Measurements from ENCODE around the gene ZBTB7C. TPM values are rescaled to one million over a fixed set of nuclear protein-coding genes. Genes with fewer than 3 reads are reported as not detected.

The ZBTB7C gene
- total and polyA plus RNA-seq, 9 of the 15 experiments (the other 6 are each of a cell fraction or from before 2014, with no cell fraction given), result not detected

DNA sequence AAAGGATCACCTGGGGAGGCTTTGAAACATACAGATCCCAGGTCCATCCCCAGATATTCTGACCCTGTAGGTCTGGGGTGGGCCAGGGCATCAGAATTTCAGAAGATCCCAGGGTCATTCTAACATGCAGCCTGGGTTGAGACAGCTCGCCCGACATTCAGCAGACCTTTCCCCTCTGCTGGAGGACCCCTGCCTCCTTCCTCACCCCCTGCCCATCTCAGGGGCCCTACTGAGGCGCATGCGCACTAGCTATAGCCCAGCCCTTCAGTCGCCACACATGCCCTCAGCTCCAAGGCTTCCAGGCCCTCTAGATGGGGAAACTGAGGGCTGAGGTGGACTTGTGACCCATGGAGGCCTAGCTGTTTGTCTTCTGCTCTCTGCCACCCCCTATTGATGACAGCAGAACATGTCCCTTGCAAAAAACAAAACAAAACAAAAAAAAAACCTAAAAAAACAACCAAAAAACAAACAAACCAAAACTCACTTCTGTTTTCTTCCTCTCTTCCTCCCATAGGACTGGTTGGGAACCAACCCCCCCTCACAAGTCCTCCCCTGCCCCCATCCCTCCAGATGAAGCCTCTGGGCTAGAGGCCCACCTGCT is 91.3 kb downstream of the ZBTB7C start:
- Histone ChIP-seq H3K4me3 (no peak overlapping the region), H3K9me1 (ENCODE audit: control insufficient read depth, insufficient read depth, low read length) (no peaks in the 10 kb centered on the region), H3K9me3 (replicated peaks; ENCODE audit: control insufficient read depth, insufficient read depth, low read depth, low read length) (no peaks in the 10 kb centered on the region), H3K79me2 (ENCODE audit: control insufficient read depth, insufficient read depth, low read length) (no peaks in the 10 kb centered on the region), H4K20me1 (replicated peaks; ENCODE audit: control insufficient read depth, insufficient read depth, low read length) (no peaks in the 10 kb centered on the region), H3K9ac (ENCODE audit: insufficient read depth in 1 of 2, low read depth in 2 of 2, low read length in 2 of 2) (no peak overlapping the region), H3K27me3 (ENCODE audit: control insufficient read depth in 2 of 2, insufficient read depth in 2 of 2, low read length in 2 of 2) (peaks cover 0 to 11% of the 10 kb centered on the region in 2 experiments; a peak in 1 of 5 replicates), H3K4me1 (replicated peaks in 1 of 2; ENCODE audit: control insufficient read depth in 2 of 2, insufficient read depth in 2 of 2, low read length in 2 of 2) (no peaks in the 10 kb centered on the region), H3K27ac (ENCODE audit: extremely low read depth, low read depth, low read length) (no peak overlapping the region), H3K4me2 (ENCODE audit: insufficient read depth, low read length) (no peak overlapping the region), H2AFZ (ENCODE audit: low read depth, low read length) (no peak overlapping the region), H3K36me3 (ENCODE audit: control insufficient read depth, insufficient read depth, low read length) (no peaks in the 10 kb centered on the region)
- TF ChIP-seq NRF1 (conservative IDR thresholded peaks at IDR 0.05 in 1 of 2, IDR thresholded peaks at IDR 0.05 in 1 of 2) (peak; percentile 40 to 54; a peak in 2 of 4 replicates), BHLHE40 (IDR thresholded peaks at IDR 0.05; ENCODE audit: low read length) (no peak)
- TF ChIP-seq, protein P1, sequence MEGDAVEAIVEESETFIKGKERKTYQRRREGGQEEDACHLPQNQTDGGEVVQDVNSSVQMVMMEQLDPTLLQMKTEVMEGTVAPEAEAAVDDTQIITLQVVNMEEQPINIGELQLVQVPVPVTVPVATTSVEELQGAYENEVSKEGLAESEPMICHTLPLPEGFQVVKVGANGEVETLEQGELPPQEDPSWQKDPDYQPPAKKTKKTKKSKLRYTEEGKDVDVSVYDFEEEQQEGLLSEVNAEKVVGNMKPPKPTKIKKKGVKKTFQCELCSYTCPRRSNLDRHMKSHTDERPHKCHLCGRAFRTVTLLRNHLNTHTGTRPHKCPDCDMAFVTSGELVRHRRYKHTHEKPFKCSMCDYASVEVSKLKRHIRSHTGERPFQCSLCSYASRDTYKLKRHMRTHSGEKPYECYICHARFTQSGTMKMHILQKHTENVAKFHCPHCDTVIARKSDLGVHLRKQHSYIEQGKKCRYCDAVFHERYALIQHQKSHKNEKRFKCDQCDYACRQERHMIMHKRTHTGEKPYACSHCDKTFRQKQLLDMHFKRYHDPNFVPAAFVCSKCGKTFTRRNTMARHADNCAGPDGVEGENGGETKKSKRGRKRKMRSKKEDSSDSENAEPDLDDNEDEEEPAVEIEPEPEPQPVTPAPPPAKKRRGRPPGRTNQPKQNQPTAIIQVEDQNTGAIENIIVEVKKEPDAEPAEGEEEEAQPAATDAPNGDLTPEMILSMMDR (IDR thresholded peaks at IDR 0.05 in 2 of 3, conservative IDR thresholded peaks at IDR 0.05 in 1 of 3; ENCODE audit: insufficient read depth in 2 of 3, low read depth in 1 of 3, low read length in 3 of 3), result peak in 2 of 3 experiments; percentile 20 to 33; a peak in 1 of 6 replicates
- intact Hi-C loops (cut with micrococcal nuclease) (loop anchor here (10.0 kb wide), 1 partner anchor 293 kb away; no protein-coding TSS in a partner anchor), in situ Hi-C loops (cut with MboI) (no loop called here)
- no TSS peak for BruUV-seq (replicated peaks)
- FAIRE-seq (no peak), DNase-seq (ENCODE audit: extremely low read depth in 1 of 4, low spot score in 3 of 4) (peak in 1 of 4 experiments; percentile 8), ATAC-seq (no peak)
- POLR2A ChIA-PET, result no interaction called here
- 19% methylated on average over 4 of the region's 5 CpGs for WGBS (ENCODE audit: insufficient coverage, low coverage, missing lambda C conversion rate)
- CTCF ChIA-PET (ENCODE audit: low intra/inter-chr PET ratio), result interaction anchor here (0.9 kb wide), 1 partner anchor 88 kb away, joined by 3 read pairs; no protein-coding TSS in a partner anchor

Data from K562 (cell line).